HepG2 (cell line): ENCODE results near the gene CARS1. TPM values are rescaled to one million over a fixed set of nuclear protein-coding genes. Genes with fewer than 3 reads are reported as not detected.

Experiments used
- ATRX ChIP-seq: sonication (generic); formaldehyde crosslinking; IDR thresholded peaks from 2 replicates; pipeline ENCODE4 v1.4.0; 2020; ENCODE audit warnings: missing genetic modification reagents, borderline replicate concordance
- GATAD1 ChIP-seq: IDR thresholded peaks from 2 replicates; pipeline ENCODE4 v1.6.1; 2016; ENCODE audit warnings: missing genetic modification reagents, missing compliant biosample characterization
- HNF4G ChIP-seq, 2 experiments: sonication (generic) in 1 of 2; formaldehyde crosslinking in 1 of 2; IDR thresholded peaks; 2 replicates each; pipeline versions ENCODE4 v1.4.0 to v1.6.1; 2011 to 2020; ENCODE audit warnings: borderline replicate concordance in 2 of 2, low read depth in 2 of 2, mild to moderate bottlenecking in 2 of 2, low read length in 1 of 2, missing genetic modification reagents in 1 of 2, moderate library complexity in 1 of 2
- MAZ ChIP-seq, 2 experiments: sonication (generic) in 1 of 2; formaldehyde crosslinking in 1 of 2; IDR thresholded peaks; 2 replicates each; pipeline versions ENCODE4 v1.5.0 to v1.6.1; 2012 to 2020; ENCODE audit warnings: low read depth in 2 of 2, mild to moderate bottlenecking in 2 of 2, borderline replicate concordance in 1 of 2, improper control_type of control experiment in 1 of 2, low read length in 1 of 2, missing genetic modification reagents in 1 of 2, moderate library complexity in 1 of 2
- MXI1 ChIP-seq: IDR thresholded peaks from 3 replicates; pipeline ENCODE4 v1.6.1; 2012; ENCODE audit warnings: low read depth, low read length, inconsistent platforms, borderline replicate concordance
- NFYC ChIP-seq: IDR thresholded peaks from 2 replicates; pipeline ENCODE4 v1.6.1; 2016; ENCODE audit warnings: missing genetic modification reagents, missing compliant biosample characterization
- NR2F1 ChIP-seq, 2 experiments: fragments of 450-650 bp in 1 of 2; formaldehyde crosslinking in 1 of 2; IDR thresholded peaks; 2 replicates each; pipeline versions ENCODE4 v1.5.0 to v1.6.1; 2016 to 2020; ENCODE audit warnings: mild to moderate bottlenecking in 1 of 2, missing compliant biosample characterization in 1 of 2, missing genetic modification reagents in 1 of 2, moderate library complexity in 1 of 2
- NR2F2 ChIP-seq: IDR thresholded peaks from 2 replicates; pipeline ENCODE4 v1.6.1; 2012; ENCODE audit warnings: low read depth, inconsistent platforms, borderline replicate concordance
- POLR2A ChIP-seq, 2 experiments: IDR thresholded peaks; 2 replicates each; pipeline ENCODE4 v1.6.1; 2011; ENCODE audit warnings: low read depth in 2 of 2, low read length in 2 of 2, mild to moderate bottlenecking in 1 of 2, moderate library complexity in 1 of 2; ENCODE audit not compliant: insufficient read depth in 1 of 2
- POLR2G ChIP-seq: fragments of 200-400 bp; formaldehyde crosslinking; IDR thresholded peaks from 2 replicates; pipeline ENCODE4 v1.6.1; 2018; ENCODE audit warnings: mild to moderate bottlenecking, low read depth, low read length, moderate library complexity
- SIN3A ChIP-seq: IDR thresholded peaks from 2 replicates; pipeline ENCODE4 v1.6.1; 2011; ENCODE audit warnings: low read depth, mild to moderate bottlenecking, control low read depth, low read length, borderline replicate concordance
- SSRP1 ChIP-seq: IDR thresholded peaks from 2 replicates; pipeline ENCODE4 v1.6.1; 2016; ENCODE audit warnings: control low read depth
- ZFP82 ChIP-seq: sonication (generic); formaldehyde crosslinking; IDR thresholded peaks from 2 replicates; pipeline ENCODE4 v1.5.1; 2020; ENCODE audit warnings: mild to moderate bottlenecking, missing genetic modification reagents, borderline replicate concordance
- polyA plus RNA-seq, 8 experiments: library from polyadenylated mRNA; depleted of rRNA in 3 of 8; stranded (reverse) in 7 of 8; unstranded in 1 of 8; fragments of >200 nt; fragmentation: Illumina TruSeq in 4 of 8; extraction: Trizol in 4 of 8; gene quantifications; 2 replicates each; pipeline versions ENCODE4 v1.2.1 to v1.2.3, GENCODE V29; 2011 to 2016; ENCODE audit warnings: low read depth in 4 of 8, missing spikeins in 1 of 8, mixed read lengths in 1 of 8; ENCODE audit not compliant: insufficient read depth in 1 of 8
- total RNA-seq, 5 experiments: library from RNA; depleted of rRNA; stranded (reverse); fragments of >200 nt; fragmentation: Illumina TruSeq; extraction: Trizol; gene quantifications; 2 replicates each; pipeline ENCODE4 v1.2.3, GENCODE V29; 2016; ENCODE audit warnings: low read depth in 1 of 5
- TF ChIP-seq, protein P1 (sequence below): sonication (generic); formaldehyde crosslinking; IDR thresholded peaks from 2 replicates; pipeline ENCODE4 v1.4.0; 2020; ENCODE audit warnings: missing genetic modification reagents
- TF ChIP-seq, protein P2 (sequence below): sonication (generic); IDR thresholded peaks from 2 replicates; pipeline ENCODE4 v1.6.1; 2016; ENCODE audit warnings: low read depth, borderline replicate concordance
- TF ChIP-seq, protein P3 (sequence below): sonication (generic); formaldehyde crosslinking; IDR thresholded peaks from 2 replicates; pipeline ENCODE4 v1.5.1; 2020; ENCODE audit warnings: mild to moderate bottlenecking, moderate library complexity, missing genetic modification reagents
- TF ChIP-seq, protein P4 (sequence below): sonication (generic); formaldehyde crosslinking; IDR thresholded peaks from 2 replicates; pipeline ENCODE4 v1.5.1; 2020; ENCODE audit warnings: mild to moderate bottlenecking, missing genetic modification reagents, borderline replicate concordance
- TF ChIP-seq, protein P5 (sequence below): IDR thresholded peaks from 2 replicates; pipeline ENCODE4 v1.6.1; 2016; ENCODE audit warnings: low read depth
- TF ChIP-seq, protein P6 (sequence below): sonication (generic); formaldehyde crosslinking; IDR thresholded peaks from 2 replicates; pipeline ENCODE4 v1.8.0; 2022; ENCODE audit warnings: mild to moderate bottlenecking, missing genetic modification reagents, moderate library complexity

CARS1 gene
- total and polyA plus RNA-seq, 2 of the 13 experiments (the other 11 are each of a cell fraction or from before 2014, with no cell fraction given) = 33.8 to 47.0 TPM

DNA sequence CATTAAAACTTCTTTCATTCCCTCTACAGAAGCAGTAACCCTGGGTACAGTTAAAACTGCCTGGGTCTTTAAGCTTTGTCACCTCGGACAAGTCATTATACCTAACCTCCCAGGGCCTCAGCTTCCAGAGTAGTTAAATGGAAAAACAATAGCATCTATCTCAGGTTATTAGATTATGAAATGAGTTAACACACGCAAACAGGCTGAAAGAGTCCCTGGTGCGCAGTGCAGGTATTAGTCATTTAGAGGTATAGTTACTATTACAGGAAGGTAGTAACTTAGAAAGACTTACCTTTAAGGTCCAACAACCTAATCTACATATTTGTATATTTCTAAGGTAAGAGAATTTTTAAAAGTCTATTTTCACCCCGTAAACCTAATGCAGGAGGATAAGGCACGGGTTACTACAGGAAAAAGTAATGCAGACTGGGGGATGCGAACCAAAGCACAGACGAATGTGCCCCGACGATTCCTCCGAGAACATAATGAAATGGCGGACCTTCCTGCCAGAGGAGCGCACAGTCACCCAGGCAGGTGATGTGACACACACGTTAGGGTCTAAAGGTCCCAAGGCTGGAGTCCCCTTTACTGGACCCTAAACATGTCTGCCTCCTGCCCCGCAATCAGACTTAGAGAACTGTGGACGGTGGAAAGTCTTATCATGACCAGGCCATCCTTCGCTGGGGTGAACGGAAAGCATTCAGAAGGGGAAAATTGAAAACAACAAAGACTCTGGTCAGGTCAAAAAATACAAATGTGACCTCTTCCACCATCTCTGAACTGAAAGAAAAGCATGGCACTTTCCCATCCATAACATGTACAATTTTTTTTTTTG, 66.4 kb downstream of the CARS1 start (continued):
- TF ChIP-seq, protein P1, sequence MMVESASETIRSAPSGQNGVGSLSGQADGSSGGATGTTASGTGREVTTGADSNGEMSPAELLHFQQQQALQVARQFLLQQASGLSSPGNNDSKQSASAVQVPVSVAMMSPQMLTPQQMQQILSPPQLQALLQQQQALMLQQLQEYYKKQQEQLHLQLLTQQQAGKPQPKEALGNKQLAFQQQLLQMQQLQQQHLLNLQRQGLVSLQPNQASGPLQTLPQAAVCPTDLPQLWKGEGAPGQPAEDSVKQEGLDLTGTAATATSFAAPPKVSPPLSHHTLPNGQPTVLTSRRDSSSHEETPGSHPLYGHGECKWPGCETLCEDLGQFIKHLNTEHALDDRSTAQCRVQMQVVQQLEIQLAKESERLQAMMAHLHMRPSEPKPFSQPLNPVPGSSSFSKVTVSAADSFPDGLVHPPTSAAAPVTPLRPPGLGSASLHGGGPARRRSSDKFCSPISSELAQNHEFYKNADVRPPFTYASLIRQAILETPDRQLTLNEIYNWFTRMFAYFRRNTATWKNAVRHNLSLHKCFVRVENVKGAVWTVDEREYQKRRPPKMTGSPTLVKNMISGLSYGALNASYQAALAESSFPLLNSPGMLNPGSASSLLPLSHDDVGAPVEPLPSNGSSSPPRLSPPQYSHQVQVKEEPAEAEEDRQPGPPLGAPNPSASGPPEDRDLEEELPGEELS (CRISPR knock-in tag) = no peak
- TF ChIP-seq, protein P2, sequence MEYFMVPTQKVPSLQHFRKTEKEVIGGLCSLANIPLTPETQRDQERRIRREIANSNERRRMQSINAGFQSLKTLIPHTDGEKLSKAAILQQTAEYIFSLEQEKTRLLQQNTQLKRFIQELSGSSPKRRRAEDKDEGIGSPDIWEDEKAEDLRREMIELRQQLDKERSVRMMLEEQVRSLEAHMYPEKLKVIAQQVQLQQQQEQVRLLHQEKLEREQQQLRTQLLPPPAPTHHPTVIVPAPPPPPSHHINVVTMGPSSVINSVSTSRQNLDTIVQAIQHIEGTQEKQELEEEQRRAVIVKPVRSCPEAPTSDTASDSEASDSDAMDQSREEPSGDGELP = peak; percentile 26; the same call in 1 of the 2 replicates
- TF ChIP-seq GATAD1 (CRISPR knock-in tag) = no peak
- TF ChIP-seq, protein P3, sequence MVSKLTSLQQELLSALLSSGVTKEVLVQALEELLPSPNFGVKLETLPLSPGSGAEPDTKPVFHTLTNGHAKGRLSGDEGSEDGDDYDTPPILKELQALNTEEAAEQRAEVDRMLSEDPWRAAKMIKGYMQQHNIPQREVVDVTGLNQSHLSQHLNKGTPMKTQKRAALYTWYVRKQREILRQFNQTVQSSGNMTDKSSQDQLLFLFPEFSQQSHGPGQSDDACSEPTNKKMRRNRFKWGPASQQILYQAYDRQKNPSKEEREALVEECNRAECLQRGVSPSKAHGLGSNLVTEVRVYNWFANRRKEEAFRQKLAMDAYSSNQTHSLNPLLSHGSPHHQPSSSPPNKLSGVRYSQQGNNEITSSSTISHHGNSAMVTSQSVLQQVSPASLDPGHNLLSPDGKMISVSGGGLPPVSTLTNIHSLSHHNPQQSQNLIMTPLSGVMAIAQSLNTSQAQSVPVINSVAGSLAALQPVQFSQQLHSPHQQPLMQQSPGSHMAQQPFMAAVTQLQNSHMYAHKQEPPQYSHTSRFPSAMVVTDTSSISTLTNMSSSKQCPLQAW = 0 out of 2 replicates have a peak, but pooled peaks have one; percentile 12
- peak; percentile 44; the same call in 1 of the 2 replicates for TF ChIP-seq POLR2G
- no peak for TF ChIP-seq NR2F2
- TF ChIP-seq HNF4G (IDR thresholded peaks at IDR 0.05; ENCODE audit: borderline replicate concordance, low read depth, low read length) = peak; percentile 70; the same call in 1 of the 2 replicates
- TF ChIP-seq HNF4G (CRISPR knock-in tag; IDR thresholded peaks at IDR 0.05; ENCODE audit: borderline replicate concordance, low read depth) = peak; percentile 25; the same call in 1 of the 2 replicates
- TF ChIP-seq MAZ (IDR thresholded peaks at IDR 0.05; ENCODE audit: borderline replicate concordance, low read depth, low read length) = no peak
- TF ChIP-seq MAZ (CRISPR knock-in tag; IDR thresholded peaks at IDR 0.05; ENCODE audit: low read depth) = peak; percentile 53; the same call in 1 of the 2 replicates
- no peak for TF ChIP-seq ATRX (CRISPR knock-in tag)
- peak; percentile 59 to 81 for TF ChIP-seq POLR2A (IDR thresholded peaks at IDR 0.05; ENCODE audit: insufficient read depth in 1 of 2, low read depth in 2 of 2, low read length in 2 of 2)
- TF ChIP-seq NFYC = no peak
- TF ChIP-seq, protein P4, sequence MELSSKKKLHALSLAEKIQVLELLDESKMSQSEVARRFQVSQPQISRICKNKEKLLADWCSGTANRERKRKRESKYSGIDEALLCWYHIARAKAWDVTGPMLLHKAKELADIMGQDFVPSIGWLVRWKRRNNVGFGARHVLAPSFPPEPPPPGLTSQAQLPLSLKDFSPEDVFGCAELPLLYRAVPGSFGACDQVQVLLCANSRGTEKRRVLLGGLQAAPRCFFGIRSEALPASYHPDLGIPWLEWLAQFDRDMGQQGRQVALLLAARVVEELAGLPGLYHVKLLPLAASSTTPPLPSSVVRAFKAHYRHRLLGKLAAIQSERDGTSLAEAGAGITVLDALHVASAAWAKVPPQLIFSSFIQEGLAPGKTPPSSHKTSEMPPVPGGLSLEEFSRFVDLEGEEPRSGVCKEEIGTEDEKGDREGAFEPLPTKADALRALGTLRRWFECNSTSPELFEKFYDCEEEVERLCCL (CRISPR knock-in tag) = no peak
- TF ChIP-seq SIN3A = no peak
- TF ChIP-seq SSRP1 = no peak
- TF ChIP-seq, protein P5, sequence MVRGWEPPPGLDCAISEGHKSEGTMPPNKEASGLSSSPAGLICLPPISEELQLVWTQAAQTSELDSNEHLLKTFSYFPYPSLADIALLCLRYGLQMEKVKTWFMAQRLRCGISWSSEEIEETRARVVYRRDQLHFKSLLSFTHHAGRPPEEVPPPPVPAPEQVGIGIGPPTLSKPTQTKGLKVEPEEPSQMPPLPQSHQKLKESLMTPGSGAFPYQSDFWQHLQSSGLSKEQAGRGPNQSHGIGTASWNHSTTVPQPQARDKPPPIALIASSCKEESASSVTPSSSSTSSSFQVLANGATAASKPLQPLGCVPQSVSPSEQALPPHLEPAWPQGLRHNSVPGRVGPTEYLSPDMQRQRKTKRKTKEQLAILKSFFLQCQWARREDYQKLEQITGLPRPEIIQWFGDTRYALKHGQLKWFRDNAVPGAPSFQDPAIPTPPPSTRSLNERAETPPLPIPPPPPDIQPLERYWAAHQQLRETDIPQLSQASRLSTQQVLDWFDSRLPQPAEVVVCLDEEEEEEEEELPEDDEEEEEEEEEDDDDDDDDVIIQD = no peak
- TF ChIP-seq, protein P6, sequence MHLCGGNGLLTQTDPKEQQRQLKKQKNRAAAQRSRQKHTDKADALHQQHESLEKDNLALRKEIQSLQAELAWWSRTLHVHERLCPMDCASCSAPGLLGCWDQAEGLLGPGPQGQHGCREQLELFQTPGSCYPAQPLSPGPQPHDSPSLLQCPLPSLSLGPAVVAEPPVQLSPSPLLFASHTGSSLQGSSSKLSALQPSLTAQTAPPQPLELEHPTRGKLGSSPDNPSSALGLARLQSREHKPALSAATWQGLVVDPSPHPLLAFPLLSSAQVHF (CRISPR knock-in tag) = no peak
- TF ChIP-seq MXI1 = peak; percentile 23; the same call in 1 of the 3 replicates
- TF ChIP-seq ZFP82 (CRISPR knock-in tag) = no peak
- TF ChIP-seq NR2F1 (CRISPR knock-in tag; IDR thresholded peaks at IDR 0.05) = 0 out of 4 replicates have a peak, but pooled peaks of 1 of the 2 experiments have one; percentile 18
